ENCODE results near the gene NAALADL2. TPM values are rescaled to one million over a fixed set of nuclear protein-coding genes. Genes with fewer than 3 reads are reported as not detected.

NAALADL2 gene
- polyA plus RNA-seq, 1 experiment, result 6.3 TPM

DNA sequence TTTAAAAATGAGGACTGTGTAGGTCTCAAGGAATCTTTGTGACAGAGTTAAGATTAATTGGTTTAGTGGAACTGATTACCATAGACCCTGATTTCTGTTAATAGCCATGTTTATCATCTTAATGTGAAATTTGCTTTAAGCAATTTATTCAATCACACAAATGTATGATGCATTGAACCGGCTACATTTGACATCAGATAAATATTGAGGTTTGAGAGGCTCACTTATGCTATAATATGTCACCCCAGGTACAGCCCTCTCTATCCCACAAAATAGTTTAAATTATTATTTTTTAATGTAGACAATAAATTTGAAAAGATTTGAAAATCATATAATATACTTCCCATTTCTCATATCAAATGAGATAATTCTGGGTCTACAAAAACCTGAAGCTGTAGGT, 413.3 kb downstream of the NAALADL2 start:
- no peak overlapping the region for H3K4me3 ChIP-seq (ENCODE audit: low read depth, low read length)
- no peak for DNase-seq (ENCODE audit: low read depth, low spot score)
- H3K27ac ChIP-seq (ENCODE audit: low read depth, low read length), result no peak overlapping the region
- no peaks in the 10 kb centered on the region for H3K27me3 ChIP-seq (ENCODE audit: control insufficient read depth, insufficient read depth, low read length)
- ChIA-PET CTCF (no interaction called here), POLR2A (no interaction called here)
- TF ChIP-seq, protein P1, sequence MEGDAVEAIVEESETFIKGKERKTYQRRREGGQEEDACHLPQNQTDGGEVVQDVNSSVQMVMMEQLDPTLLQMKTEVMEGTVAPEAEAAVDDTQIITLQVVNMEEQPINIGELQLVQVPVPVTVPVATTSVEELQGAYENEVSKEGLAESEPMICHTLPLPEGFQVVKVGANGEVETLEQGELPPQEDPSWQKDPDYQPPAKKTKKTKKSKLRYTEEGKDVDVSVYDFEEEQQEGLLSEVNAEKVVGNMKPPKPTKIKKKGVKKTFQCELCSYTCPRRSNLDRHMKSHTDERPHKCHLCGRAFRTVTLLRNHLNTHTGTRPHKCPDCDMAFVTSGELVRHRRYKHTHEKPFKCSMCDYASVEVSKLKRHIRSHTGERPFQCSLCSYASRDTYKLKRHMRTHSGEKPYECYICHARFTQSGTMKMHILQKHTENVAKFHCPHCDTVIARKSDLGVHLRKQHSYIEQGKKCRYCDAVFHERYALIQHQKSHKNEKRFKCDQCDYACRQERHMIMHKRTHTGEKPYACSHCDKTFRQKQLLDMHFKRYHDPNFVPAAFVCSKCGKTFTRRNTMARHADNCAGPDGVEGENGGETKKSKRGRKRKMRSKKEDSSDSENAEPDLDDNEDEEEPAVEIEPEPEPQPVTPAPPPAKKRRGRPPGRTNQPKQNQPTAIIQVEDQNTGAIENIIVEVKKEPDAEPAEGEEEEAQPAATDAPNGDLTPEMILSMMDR (IDR thresholded peaks at IDR 0.05; ENCODE audit: low read depth, low read length), result no peak
- H3K9me3 ChIP-seq (ENCODE audit: control insufficient read depth, insufficient read depth, low read length), result no peaks in the 10 kb centered on the region

DNA sequence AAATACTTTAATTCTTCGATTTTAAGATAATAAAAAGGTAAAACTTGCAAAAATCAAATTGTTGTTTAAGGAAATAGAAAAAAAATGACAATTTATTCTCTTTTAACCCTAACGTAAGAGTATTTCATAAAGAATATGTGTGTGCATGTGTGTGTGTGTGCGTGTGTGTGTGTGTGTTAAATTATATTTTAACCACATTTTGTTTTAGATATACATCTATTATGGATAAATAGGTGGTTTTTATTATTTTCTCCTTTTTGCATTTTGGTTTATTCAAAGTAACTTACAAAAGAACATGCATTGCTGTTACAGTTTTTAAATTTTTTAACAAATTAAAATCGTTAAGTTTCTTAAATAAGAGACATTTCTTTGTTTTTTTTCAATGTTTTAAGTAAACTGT, 414.4 kb downstream of the NAALADL2 start:
- Histone ChIP-seq H3K27me3 (ENCODE audit: control insufficient read depth, insufficient read depth, low read length) (no peaks in the 10 kb centered on the region), H3K27ac (ENCODE audit: low read depth, low read length) (no peak overlapping the region), H3K9me3 (ENCODE audit: control insufficient read depth, insufficient read depth, low read length) (no peaks in the 10 kb centered on the region), H3K4me3 (ENCODE audit: low read depth, low read length) (no peak overlapping the region)
- no peak for DNase-seq (ENCODE audit: low read depth, low spot score)
- TF ChIP-seq, protein P1 (IDR thresholded peaks at IDR 0.05; ENCODE audit: low read depth, low read length), result no peak
- ChIA-PET POLR2A (no interaction called here), CTCF (no interaction called here)

DNA sequence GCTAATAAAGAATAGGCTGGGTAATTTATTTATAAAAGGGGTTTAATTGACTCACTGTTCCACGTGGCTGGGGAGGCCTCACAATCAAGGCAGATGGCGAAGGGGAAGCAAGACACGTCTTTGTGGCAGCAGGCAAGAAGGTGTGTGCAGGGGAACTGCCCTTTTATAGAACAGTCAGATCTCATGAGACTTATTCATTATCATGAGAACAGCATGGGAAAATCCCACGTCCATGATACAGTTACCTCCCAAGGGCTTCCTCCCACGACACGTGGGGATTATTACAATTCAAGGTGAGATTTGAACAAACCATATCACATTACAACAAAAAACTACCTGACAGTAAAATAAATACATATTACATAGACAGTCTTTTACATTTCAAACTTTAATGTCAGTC, 414.9 kb downstream of the NAALADL2 start:
- H3K27me3 ChIP-seq (ENCODE audit: control insufficient read depth, insufficient read depth, low read length), result no peaks in the 10 kb centered on the region
- TF ChIP-seq, protein P1 (IDR thresholded peaks at IDR 0.05; ENCODE audit: low read depth, low read length), result no peak
- ChIA-PET POLR2A (no interaction called here), CTCF (interaction anchor here (0.6 kb wide), 1 partner anchor 273 kb away, joined by 3 read pairs; no protein-coding TSS in a partner anchor)
- no peak overlapping the region for H3K4me3 ChIP-seq (ENCODE audit: low read depth, low read length)
- H3K9me3 ChIP-seq (ENCODE audit: control insufficient read depth, insufficient read depth, low read length), result no peaks in the 10 kb centered on the region
- DNase-seq (ENCODE audit: low read depth, low spot score), result no peak
- H3K27ac ChIP-seq (ENCODE audit: low read depth, low read length), result no peak overlapping the region

- ChIA-PET POLR2A (no interaction called here), CTCF (interaction anchor here (0.6 kb wide), 1 partner anchor 274 kb away, joined by 3 read pairs; no protein-coding TSS in a partner anchor)
- Histone ChIP-seq H3K4me3 (ENCODE audit: low read depth, low read length) (no peak overlapping the region), H3K27me3 (ENCODE audit: control insufficient read depth, insufficient read depth, low read length) (no peaks in the 10 kb centered on the region), H3K27ac (ENCODE audit: low read depth, low read length) (no peak overlapping the region), H3K9me3 (ENCODE audit: control insufficient read depth, insufficient read depth, low read length) (no peaks in the 10 kb centered on the region)
- TF ChIP-seq, protein P1 (IDR thresholded peaks at IDR 0.05; ENCODE audit: low read depth, low read length), result no peak
- DNase-seq (ENCODE audit: low read depth, low spot score), result no peak
These were observed 415.5 kb downstream of the NAALADL2 start for GRCh38 chr3:175274474-175275218.

DNA sequence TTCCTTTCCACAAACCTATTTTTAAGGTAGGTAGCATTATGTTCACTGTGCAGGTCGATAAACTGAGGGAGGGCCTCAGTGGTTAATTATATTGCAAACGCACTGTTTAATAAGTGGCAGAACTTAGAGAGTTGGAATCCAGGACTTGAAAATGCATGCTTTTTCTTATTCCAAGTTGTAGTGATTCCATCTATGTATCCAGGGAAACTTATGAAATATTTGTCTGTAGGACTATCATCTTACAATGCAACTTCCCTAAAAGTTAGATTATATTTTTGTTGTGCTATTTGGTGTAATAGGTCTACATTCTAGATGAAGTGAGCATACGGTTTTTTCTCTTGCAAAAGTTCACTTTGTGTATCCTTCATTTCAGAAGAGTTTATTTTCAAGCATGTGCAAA, 419.5 kb downstream of the NAALADL2 start:
- no peak overlapping the region for H3K27ac ChIP-seq (ENCODE audit: low read depth, low read length)
- ChIA-PET POLR2A (no interaction called here), CTCF (no interaction called here)
- no peaks in the 10 kb centered on the region for H3K27me3 ChIP-seq (ENCODE audit: control insufficient read depth, insufficient read depth, low read length)
- no peaks in the 10 kb centered on the region for H3K9me3 ChIP-seq (ENCODE audit: control insufficient read depth, insufficient read depth, low read length)
- DNase-seq (ENCODE audit: low read depth, low spot score), result no peak
- TF ChIP-seq, protein P1 (IDR thresholded peaks at IDR 0.05; ENCODE audit: low read depth, low read length), result no peak
- H3K4me3 ChIP-seq (ENCODE audit: low read depth, low read length), result no peak overlapping the region
